NCI-H1105 treated with DMSO at 0.1 percent for 48 hours (cell line): ENCODE results near the gene LPXN.

ENCODE experiments used
- DNase-seq: peaks from one replicate; lab custom pipeline; 2025; lab: John Stamatoyannopoulos, UW

LPXN gene

GRCh38 chr11:58524232-58525036, 51.2 kb downstream of the LPXN start:
- DNase-seq = peak; percentile 66

- DNase-seq = peak; percentile 55
Observed at GRCh38 chr11:58513747-58514367, 61.8 kb downstream of the LPXN start.

GRCh38 chr11:58511636-58512035, 64.0 kb downstream of the LPXN start:
- DNase-seq = no peak

GRCh38 chr11:58509748-58510147, 65.9 kb downstream of the LPXN start:
- no peak for DNase-seq

- DNase-seq = no peak
Observed at GRCh38 chr11:58508814-58509213, 66.8 kb downstream of the LPXN start.

- DNase-seq = no peak
Observed at GRCh38 chr11:58508005-58508404, 67.7 kb downstream of the LPXN start, which contains the start of gene OR5B21. Gene OR5B21, minus strand, starts transcription at chr11:58508105. Its CDS starts 0 bp downstream, at chr11:58508105.

GRCh38 chr11:58507355-58507754, 68.3 kb downstream of the LPXN start:
- DNase-seq = no peak

GRCh38 chr11:58506935-58507334, 68.7 kb downstream of the LPXN start:
- no peak for DNase-seq

GRCh38 chr11:58505849-58506248, 69.8 kb downstream of the LPXN start:
- DNase-seq = no peak

- DNase-seq = no peak
Observed at GRCh38 chr11:58504232-58504631, 71.4 kb downstream of the LPXN start.

GRCh38 chr11:58503361-58503856, 72.2 kb downstream of the LPXN start:
- no peak for DNase-seq

- DNase-seq = no peak
Observed at GRCh38 chr11:58502004-58502403, 73.7 kb downstream of the LPXN start.

GRCh38 chr11:58498464-58498863, 77.2 kb downstream of the LPXN start:
- DNase-seq = no peak

GRCh38 chr11:58497951-58498350, 77.7 kb downstream of the LPXN start:
- DNase-seq = no peak

- DNase-seq = no peak
Observed at GRCh38 chr11:58495906-58496305, 79.8 kb downstream of the LPXN start.

GRCh38 chr11:58494101-58494500, 81.6 kb downstream of the LPXN start:
- no peak for DNase-seq

GRCh38 chr11:58493676-58494075, 82.0 kb downstream of the LPXN start:
- DNase-seq = no peak

GRCh38 chr11:58490827-58491226, 84.8 kb downstream of the LPXN start:
- no peak for DNase-seq

- no peak for DNase-seq
Observed at GRCh38 chr11:58487170-58487569, 88.5 kb downstream of the LPXN start.

- DNase-seq = no peak
Observed at GRCh38 chr11:58485961-58486360, 89.7 kb downstream of the LPXN start.
